GM21381 (cell line): Measurements from ENCODE around the gene LRRK1.

Experiments used
- ATAC-seq: cut with Tn5 transposase; IDR thresholded peaks from one replicate; pipeline ENCODE4 v1.9.1; 2021; ENCODE audit warnings: mild to moderate bottlenecking, moderate library complexity; ENCODE audit not compliant: unreplicated experiment

Gene LRRK1

GRCh38 chr15:100918690-100919480 lies at the start of gene LRRK1:
LRRK1 (plus strand) TSS chr15:100919357; CDS start chr15:100924633, 5,276 bp downstream.
- no peak for ATAC-seq

- peak; percentile 64 for ATAC-seq
Measured at GRCh38 chr15:100873029-100873677, 46.0 kb upstream of the LRRK1 start.

GRCh38 chr15:100875495-100875894 lies 43.7 kb upstream of the LRRK1 start:
- no peak for ATAC-seq

- no peak for ATAC-seq
Measured at GRCh38 chr15:100875976-100876375, 43.2 kb upstream of the LRRK1 start.

- ATAC-seq, result no peak
Measured at GRCh38 chr15:100877551-100877950, 41.6 kb upstream of the LRRK1 start.

- ATAC-seq, result no peak
Measured at GRCh38 chr15:100878130-100878529, 41.0 kb upstream of the LRRK1 start.

GRCh38 chr15:100878648-100879047 lies 40.5 kb upstream of the LRRK1 start:
- ATAC-seq, result no peak

GRCh38 chr15:100879061-100879463 lies 40.1 kb upstream of the LRRK1 start:
- ATAC-seq, result peak; percentile 24

GRCh38 chr15:100879464-100880138 lies 39.6 kb upstream of the LRRK1 start, which contains the start of gene ALDH1A3:
ALDH1A3 (plus strand) TSS chr15:100879831; CDS start chr15:100879908, 77 bp downstream.
- peak; percentile 44 for ATAC-seq

- no peak for ATAC-seq
Measured at GRCh38 chr15:100880139-100880896, 38.8 kb upstream of the LRRK1 start.

- ATAC-seq, result no peak
Measured at GRCh38 chr15:100880897-100881242, 38.3 kb upstream of the LRRK1 start.

- no peak for ATAC-seq
Measured at GRCh38 chr15:100881573-100882336, 37.4 kb upstream of the LRRK1 start.

- ATAC-seq, result no peak
Measured at GRCh38 chr15:100885116-100885515, 34.0 kb upstream of the LRRK1 start.

GRCh38 chr15:100885811-100886210 lies 33.3 kb upstream of the LRRK1 start:
- ATAC-seq, result no peak

- ATAC-seq, result no peak
Measured at GRCh38 chr15:100887211-100887913, 31.8 kb upstream of the LRRK1 start.

GRCh38 chr15:100889385-100890050 lies 29.6 kb upstream of the LRRK1 start:
- no peak for ATAC-seq

- no peak for ATAC-seq
Measured at GRCh38 chr15:100890051-100890720, 29.0 kb upstream of the LRRK1 start.

GRCh38 chr15:100890850-100891249 lies 28.3 kb upstream of the LRRK1 start:
- ATAC-seq, result no peak
